ENCODE data around the gene RGP1.

DNA sequence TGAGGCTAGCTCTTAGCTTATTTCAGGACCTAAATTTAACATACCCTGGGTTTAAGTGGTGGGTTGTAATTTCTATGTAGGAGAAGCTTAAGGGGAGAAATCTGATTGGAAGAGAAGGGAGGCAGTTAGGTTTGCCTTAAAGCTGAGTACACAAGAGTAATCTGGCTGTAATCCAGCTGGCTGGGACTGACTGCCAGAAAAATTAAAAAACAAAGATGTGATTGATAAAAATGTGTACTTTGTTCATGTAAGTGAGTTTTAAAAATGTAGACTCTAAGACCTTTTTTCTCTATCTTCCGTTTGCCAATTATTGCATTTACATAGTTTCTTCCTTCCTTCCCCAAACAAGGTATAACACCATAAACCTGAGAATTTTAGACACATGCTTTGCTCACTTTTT lies 22.4 kb downstream of the RGP1 start:
- TF ChIP-seq POLR2A (IDR thresholded peaks at IDR 0.05; ENCODE audit: low read length), result no peak
- no peak for TF ChIP-seq GATA1 (IDR thresholded peaks at IDR 0.05; ENCODE audit: low read depth, low read length)
